HK-2 (cell line): Measurements from ENCODE around the gene HCFC1.

ENCODE experiments used
- DNase-seq: peaks from one replicate; pipeline ENCODE4 v3.0.0-alpha.2; 2018; ENCODE audit not compliant: unreplicated experiment

The HCFC1 gene

DNA sequence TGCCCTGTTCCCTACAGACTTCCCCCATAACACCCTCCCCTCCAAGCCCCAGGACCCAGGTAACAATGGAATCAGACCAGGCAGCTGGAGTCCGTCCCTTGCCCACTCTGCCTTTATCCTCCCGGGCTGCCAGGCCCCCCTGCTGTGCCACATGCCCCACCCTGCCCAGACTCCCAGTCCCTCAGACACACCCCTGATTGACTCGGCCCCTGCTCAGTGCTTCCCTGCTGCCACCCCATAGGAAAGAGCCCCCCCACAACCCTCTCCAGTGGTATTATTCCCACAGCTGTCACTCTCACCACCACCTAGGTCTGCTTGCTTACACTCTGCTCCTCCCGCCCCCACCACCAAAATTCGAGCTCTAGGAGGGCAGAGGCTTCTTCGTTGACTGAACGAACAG, 32.0 kb downstream of the HCFC1 start:
- DNase-seq = no peak

DNA sequence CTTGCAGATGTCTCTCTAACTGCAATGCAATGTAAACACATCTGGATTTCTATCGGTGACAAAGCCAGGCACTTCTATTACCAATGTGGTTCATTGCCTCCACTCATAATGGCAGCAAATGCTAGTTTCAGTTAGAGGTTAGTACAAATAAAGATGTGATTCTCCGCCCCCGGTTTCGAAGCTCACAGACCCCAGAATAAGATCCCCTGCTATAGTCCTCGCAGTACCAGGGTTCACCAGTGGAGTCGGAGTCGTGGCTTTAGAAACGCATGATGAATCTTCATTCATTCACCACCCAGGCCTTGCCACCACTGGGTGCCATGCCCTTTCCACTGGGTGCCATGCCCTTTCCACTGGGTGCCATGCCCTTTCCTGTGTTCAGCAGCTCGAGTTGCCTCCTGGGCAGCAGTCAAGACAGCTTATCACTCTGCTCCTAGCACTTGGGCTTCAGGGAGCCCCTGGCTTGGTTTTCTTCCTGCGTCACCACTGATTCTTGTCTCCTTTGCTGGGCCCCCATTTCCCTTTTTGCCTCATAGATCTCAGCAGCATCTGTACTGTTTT, 33.3 kb downstream of the HCFC1 start:
- no peak for DNase-seq

DNA sequence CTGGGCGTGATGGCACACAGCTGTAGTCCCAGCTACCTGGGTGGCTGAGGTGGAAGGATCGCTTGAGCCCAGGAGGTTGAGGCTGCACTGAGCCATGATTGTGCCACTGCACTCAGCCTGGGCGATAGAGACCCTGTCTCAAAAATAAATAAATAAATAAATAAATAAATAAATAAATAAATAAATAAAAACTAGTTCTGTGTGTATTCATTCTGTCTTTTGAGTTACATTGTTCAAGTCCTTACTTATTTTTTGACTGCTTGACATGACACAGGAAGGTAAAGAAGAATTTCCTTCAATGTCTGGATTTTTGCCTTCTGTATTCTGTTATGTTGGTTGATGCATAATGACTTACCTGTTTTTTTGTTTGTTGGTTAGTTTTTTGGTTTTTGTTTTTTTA, 34.6 kb downstream of the HCFC1 start:
- no peak for DNase-seq

DNA sequence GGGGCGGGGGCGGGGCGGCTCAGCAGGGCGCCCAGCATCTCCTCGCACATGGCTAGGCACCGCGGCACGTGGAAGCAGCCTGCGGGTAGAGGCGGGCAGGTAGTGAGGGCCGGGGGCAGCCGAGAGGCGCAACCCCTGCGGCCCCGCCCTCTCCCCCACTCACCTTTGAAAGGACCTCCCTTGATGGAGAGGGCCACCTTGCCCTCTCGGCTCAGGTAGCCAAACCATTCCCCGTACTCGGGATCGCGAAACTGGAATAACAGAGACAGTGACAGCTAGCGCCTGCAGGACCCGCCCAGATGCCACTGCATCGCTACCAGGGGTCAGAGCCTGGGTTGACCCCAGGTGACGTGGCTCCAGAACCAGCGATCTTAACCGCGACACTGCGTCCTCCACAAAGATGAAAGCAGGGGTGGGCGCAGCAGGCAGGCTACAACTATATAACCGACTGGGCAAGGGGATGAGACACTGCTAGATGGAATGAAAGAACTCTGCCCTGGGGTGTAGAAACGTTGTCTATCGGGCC, 36.2 kb downstream of the HCFC1 start:
- no peak for DNase-seq

DNA sequence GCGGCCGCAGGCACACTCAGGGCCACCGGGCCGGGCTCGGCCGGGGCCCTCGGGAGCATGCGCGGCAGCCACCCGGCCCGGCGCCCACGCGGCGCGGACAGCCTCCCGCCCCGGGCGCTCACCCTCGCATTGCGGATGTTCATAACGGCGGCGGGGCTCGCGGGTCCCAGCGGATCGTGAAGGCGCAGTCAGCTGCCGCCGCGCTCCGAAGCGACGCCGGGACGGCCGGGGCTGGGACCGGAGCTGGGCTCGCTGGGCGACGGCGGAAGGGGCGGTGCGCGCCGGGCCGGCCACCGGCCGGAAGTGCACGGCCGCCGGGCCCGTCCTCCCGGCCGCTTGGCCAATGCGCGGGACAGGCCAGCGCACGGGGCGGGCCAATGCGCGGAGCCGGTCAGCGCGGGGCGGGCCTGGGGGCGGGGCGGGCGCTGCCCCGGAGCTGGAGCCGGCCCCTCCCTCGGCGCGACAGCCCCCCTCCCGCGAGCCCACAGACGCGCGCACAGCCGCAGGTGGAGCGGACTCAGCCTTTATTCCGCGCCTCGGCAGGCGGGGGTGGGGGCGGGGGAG, 36.8 kb downstream of the HCFC1 start, which contains the start of gene NAA10:
Gene NAA10 (minus strand): TSS at position 276 of the 564 bp plus-strand sequence. CDS start 133 bp downstream, at position 143.
- DNase-seq = peak; percentile 62

DNA sequence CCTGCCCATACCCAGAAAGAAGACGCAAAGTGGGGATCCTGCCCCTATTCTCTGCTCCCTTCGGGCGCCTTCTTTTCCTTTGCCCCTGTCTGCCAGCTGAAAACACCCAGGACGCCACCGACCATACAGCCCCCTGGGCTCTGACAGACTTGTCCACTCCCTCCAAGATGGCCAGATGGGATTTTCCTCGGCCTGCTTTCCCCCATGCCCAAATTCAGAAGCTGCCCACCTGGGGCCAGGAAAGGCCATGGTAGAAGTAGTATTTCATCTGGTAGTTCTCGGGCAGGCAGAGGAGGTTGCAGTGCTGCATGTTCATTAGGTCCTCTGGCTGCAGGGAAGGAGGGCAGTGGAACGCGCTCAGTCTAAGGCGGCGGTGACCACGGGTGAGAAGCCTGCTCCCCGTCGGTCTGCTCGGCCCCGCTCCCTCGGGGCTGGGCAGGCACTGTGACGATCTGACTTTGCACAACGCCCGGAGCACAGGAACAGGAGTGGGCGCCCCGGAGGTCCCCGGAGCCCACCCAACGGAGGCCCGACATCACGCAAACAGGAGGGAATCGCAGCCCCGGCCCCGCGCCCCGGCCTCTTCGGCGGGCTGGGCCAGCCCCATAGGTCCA, 37.4 kb downstream of the HCFC1 start:
- peak; percentile 18 for DNase-seq

DNA sequence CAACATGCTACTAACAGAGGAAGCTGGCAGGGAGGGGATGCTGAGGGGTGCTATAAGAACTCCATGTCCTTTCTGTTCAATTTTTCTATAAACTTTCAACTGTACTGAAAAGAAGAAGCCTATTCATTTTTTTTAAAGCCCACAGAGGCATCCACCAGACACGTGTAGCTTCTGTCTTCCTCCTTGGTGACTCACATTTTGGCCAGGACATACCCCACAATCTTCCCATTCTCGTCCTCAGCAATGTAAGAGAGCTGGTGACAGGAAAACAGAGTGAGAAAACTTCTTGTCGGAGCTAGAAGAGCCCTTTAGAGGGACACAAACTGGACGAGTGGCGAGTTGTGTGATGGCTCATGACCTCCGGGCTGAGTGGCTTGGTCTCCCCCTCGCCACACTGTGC, 37.9 kb downstream of the HCFC1 start:
- no peak for DNase-seq

DNA sequence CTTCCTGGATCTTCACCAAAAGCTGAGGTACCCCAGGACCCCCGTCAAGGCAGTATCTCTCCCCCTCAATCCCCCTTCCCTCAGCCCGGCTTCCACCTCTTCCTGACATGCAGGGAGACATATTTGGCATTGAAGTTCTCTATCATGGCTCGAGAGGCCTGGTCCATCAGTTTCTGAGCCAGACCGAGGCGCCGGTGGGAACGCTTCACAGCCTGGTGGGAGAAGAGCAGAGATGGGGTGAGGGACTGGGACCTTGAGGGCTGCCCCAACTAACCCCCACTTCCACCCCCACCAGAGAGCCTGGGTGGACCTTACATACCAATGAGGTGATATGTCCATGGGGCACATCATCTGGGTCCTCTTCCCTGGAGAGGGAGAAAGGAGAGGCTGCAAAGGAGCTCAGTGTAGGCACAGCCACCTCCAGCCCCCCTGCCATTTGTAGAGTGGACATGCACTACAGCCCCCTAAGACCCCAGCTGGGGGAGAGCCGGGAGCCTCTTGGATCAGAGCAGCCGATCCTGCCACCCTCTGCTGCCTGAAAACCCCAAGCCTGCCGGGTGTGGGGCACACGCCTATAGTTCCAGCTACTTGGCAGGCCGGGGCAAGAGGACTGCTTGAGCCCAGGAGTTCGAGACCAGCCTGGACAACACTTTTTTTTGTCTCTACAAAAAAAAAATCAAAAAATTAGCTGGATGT, 39.2 kb downstream of the HCFC1 start:
- no peak for DNase-seq

DNA sequence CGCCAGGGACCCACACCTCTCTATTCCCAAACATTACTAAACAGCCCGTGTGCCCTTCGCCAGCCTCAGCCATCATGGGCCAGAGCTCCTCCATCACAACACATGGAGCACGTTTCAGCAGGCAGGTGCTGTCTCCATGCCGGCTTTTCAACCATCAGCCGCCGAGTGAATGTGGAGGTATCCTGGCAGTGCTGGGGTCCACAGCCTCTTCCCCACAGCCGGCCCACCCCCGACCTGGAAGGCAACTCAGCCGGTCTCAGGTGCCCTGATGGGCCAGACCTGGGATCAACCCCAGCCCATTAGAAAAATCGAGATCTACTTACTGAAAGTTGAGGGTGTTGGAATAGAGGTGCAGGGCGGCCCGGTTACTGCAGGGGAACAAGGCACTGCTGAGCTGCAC, 39.9 kb downstream of the HCFC1 start:
- DNase-seq = no peak

DNA sequence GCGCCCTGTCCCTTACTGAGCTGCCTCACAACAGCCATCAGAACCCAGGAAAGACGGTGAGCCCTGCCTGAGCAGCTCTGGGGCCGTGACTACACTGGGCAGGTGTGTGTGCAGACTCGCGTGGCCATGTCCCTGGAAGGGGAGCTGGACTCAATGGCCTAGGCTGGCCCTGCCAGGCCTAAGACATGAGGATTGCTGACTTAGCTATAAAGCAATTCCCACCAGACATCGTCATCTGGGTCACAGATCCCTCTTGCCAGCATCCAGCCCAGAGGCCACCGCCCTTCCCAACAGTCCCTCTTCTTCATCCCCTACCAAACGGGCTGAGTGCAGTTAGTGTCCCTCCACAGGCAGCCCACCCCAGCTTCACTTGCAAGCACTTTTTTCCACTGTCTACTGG, 40.5 kb downstream of the HCFC1 start:
- DNase-seq = no peak

DNA sequence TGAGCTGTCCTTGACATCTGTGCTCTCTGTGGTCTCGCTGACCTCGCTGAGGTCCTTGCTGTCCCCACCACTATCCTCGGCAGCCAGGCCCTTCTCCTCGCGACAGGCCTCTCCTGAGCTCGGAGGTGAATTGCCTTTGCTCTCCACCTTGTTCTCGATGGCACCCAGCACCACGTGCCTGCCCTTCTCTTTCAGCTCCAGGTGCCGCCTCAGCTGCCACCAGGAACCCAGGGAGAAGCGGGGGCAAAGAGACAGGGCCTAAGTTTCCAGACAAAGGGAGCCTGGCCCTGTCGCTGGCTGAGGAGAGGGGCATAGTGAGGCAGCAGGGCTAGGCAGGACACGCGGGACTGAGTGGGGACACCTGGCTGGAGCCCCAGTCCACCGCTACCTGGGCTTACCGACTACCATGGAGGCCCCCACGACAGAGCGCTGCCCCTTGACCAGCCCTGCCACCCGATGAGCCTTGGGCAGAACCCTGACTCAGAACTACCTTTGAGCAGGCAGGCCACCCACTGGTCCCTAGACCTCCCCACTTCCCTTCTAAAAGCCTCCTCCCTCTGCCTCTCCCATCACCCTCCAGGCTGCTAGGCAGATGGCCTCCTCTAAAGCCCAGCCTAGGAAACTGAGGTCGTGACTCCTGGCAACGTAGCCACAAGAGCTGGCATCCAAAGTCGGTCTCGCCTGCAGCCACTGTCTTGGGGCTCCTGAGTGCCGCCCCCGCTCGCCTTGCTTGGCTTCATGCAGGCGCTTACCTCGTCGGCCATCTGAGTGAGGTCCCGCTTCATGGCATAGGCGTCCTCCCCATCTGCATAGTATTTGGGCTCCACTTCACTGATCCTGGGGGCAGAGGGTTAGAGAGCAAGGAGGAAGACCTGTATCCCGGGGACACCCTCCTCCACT, 41.4 kb downstream of the HCFC1 start:
- no peak for DNase-seq

DNA sequence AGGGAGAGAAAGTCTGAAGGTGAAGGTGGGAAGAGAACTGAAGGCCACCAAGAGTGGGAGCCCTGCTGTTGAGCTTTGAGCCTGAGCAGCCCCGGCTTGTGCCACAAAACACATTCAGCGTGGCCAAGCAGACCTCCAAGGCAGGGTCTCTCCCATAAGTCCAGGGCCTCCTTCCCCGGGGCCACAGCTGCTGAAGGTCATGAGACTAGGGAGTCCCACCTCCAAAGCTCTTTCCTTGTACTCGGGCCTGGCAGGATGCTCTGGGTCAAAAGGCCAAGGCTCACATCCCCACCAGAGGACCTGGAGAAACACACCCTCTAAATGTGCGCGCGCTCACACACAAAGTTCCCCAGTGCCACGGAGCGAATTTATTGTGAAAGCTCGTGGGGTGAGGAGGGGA, 42.0 kb downstream of the HCFC1 start:
- no peak for DNase-seq

DNA sequence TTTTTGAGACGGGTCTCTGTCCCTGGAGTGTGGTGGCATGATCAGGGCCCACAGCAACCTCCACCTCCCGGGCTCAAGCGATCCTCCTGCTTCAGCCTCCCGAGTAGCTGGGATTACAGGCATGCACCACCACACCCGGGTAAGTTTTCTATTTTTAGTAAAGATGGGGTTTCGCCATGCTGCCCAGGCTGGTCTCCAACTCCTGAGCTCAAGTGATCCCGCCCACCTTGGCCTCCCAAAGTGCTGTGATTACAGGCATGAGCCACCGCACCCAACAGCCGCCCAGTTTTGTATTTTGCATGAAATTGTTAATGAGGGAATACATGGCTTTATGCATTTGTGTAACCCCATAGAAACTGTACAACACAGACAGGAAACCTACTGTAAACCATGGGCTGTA, 42.8 kb downstream of the HCFC1 start:
- no peak for DNase-seq

DNA sequence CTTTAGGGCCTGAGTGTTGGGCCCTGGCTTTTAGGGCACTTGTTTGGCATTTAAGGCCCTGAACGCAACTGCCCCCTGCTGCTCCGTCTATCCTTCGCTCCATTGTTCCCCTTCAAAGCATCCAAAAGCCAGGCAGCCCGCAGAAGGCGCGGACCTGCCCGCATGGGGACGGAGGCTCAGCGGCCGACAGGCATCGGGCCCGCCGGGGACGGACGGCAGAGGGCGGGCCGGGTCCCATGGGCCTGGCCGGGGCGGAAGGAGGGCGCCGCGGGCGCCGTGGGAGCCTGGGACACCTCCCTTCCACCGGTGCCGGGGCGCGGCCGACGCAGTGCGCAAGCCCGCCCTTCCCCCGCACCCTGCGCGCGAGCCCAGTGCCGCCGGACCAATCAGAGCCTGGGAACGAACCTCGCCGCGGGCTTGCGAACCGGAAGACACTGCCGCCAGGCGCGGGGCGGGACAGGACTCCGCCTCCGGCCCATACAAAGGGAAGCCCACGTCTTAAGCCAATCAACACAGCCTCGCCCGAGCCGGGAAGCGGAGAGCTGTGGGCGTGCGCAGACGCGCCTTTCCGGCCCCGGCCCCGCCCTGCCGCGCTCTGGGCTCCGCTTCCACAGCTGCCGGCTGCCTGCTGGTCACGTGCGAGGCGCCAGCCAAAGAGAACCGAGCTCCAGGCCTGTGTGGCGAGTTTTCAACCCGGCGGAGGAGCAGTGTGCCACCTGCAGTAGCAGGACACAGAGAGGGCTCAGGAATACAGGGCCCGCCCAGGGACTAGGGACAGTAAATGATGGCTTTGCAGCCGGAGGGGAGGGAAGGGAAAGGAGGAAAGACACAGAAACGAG, 43.5 kb downstream of the HCFC1 start:
- peak; percentile 97 for DNase-seq

DNA sequence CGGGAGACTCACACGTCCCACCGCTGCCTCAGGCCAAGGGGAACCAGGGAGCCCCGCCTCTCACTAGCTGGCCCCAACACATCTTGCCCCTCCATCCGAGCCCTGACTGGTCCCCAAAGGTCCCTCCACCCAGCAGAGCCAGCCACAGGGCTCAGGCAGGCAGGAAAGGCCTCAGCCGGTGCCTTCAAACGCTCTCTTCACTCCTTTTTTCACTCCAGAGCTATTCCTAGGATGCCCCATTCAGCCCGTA, 44.0 kb downstream of the HCFC1 start:
- DNase-seq = no peak

DNA sequence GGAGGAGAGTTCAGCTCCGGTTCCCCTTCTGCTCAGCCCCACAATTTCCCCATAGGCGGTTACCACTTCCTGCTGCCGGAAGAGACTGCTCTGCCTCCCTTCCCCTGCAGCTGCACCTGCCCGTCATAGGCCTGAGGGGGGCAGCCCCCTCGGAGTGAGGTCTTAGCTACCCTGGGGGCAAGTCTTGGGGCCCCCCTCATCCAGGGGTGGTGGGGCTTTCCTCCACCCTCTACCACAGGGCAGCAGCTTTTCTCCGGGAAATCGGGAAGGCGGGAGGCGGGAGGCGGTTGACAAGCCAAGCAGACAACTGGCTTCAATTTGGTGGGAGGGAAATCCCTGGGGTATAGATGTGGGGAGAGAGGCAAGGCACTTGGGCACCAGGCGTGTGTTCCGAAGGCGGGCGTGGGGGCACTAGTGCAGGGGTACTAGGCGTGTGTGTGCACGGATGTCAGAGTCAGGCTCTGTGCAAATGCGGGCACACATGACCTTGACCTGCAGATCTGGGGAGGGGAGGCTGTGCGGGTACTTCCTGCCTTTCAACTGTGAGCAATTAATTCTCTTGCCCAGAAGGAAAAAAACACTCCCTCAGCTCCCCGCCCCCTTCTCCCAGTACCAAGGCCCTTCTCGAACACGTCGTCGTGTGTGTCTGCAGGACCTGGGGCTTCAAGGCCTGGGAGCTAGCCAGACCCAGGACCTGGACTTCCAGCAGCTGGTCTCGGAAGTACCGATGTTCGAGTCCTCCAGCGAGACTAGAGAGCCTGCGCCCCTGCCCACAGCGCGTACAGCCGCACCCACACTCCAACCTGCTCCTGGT, 44.6 kb downstream of the HCFC1 start:
- peak; percentile 58 for DNase-seq

DNA sequence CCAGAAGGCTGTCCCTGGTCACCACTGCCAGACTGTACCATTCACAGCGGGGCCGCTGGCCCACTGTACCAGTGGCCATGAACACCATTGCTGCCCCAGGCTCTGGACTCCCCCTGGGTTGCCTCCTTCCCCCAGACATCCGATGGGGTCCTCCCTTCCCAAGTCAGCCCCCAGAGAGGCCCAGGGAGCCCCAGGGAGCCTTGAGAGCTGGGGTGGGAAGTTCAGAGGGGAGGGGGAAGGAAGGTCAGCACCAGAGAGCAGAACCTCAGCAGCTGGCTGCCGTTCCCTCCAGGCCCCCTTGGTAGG, 45.1 kb downstream of the HCFC1 start:
- no peak for DNase-seq

DNA sequence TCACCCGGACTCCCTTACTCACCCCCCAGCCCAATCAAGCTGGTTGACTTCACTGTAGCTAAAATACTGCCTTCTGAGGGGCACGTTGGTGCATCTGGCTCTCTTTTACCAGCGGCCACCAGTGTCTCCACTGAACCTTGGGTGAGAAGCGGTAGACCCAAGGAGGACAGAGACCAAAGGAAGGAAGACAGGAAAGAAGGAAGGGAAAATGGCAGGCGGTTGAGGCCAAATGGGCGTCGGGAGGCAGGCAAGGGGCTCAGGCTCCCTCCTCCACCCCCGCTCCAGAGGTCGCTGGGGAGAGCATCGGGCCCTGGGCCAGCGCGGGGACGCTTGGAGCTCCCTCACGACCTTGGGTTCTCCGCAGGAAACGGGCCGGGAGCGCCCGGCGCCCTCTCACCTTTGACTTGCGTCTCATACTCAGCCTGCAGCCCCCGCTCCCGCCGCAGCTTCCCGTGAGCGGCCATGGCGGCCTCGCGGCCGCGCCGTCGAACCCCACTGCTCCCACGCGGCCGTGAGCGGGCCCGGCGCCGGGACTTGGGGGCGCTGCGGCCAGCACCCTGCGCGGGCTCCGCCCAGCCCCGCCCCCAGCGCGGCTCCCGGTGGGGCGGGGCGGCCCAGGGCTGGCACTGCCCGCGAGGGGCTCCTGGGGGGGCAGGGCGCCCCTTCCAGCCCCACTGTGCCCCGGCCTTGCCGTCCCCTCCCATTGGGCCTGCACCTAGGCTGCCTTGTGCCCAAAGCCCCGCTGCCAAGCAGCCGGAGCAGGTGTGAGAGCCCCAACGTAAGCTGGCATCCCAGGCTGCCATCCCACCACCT, 45.7 kb downstream of the HCFC1 start, which contains the start of gene ARHGAP4:
Gene ARHGAP4 (minus strand): TSS at position 526 of the 813 bp plus-strand sequence. CDS start 62 bp downstream, at position 464.
- peak; percentile 51 for DNase-seq

DNA sequence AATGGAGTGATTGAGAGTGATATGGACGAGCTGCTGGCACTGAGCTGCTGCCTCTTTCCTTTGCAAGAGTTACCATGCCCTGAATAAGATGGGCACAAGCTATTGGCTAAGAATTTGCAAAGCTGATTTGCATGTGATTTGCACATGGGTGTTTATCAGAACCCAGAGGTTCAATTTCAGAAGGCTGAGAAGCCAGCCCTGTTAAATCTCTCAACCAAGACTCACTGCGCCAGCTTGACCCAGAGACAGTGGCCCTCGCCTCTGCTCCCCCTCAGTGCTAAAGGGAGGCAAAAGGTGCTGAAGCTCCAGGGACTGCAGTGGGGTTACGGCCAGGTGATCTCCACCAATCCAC, 46.3 kb downstream of the HCFC1 start:
- DNase-seq = no peak
